Progenitor cell of endocrine pancreas (in vitro differentiated cells): ENCODE results near the gene PIK3CA. TPM values are rescaled to one million over a fixed set of nuclear protein-coding genes. Genes with fewer than 3 reads are reported as not detected.

ENCODE experiments used
- DNase-seq: peaks from one replicate; pipeline ENCODE4 v3.0.0; 2021; ENCODE audit warnings: low spot score; ENCODE audit not compliant: unreplicated experiment
- H3K27ac Mint-ChIP-seq: 2 replicates; pipeline ENCODE4 v1.8.0; 2021; ENCODE audit warnings: mild to moderate bottlenecking, moderate library complexity, mixed read lengths
- H3K27me3 Mint-ChIP-seq: 2 replicates; pipeline ENCODE4 v1.8.0; 2021; ENCODE audit warnings: mixed read lengths
- H3K36me3 Mint-ChIP-seq: 2 replicates; pipeline ENCODE4 v1.8.0; 2022; ENCODE audit warnings: mixed read lengths; ENCODE audit not compliant: insufficient read depth
- H3K4me1 Mint-ChIP-seq: 2 replicates; pipeline ENCODE4 v1.8.0; 2021; ENCODE audit warnings: low read depth, mixed read lengths
- H3K4me3 Mint-ChIP-seq: 2 replicates; pipeline ENCODE4 v1.8.0; 2021; ENCODE audit warnings: low read depth, mild to moderate bottlenecking, moderate library complexity, mixed read lengths
- H3K9me3 Mint-ChIP-seq: 2 replicates; pipeline ENCODE4 v1.8.0; 2021; ENCODE audit warnings: low read depth, mixed read lengths
- total RNA-seq: library from RNA; stranded (reverse); gene quantifications from 2 replicates; pipeline ENCODE4 v1.2.1, GENCODE V29; 2021
- TF ChIP-seq, protein P1 (sequence below): fragments of 200-600 bp; sonication (generic); IDR thresholded peaks from one replicate; pipeline ENCODE4 v1.5.0; 2021; ENCODE audit warnings: antibody characterized with exemption, mild to moderate bottlenecking; ENCODE audit not compliant: unreplicated experiment

The PIK3CA gene
- total RNA-seq, 1 donor from 2014 or later = 19.2 TPM

GRCh38 chr3:179168918-179169317 lies 20.8 kb downstream of the PIK3CA start:
- Mint-ChIP-seq H3K36me3 (peaks cover 15% of the 10 kb centered on the region), H3K9me3 (peaks cover 28% of the 10 kb centered on the region), H3K27ac (no peak overlapping the region), H3K4me3 (no peak overlapping the region), H3K4me1 (peaks cover 4% of the 10 kb centered on the region), H3K27me3 (no peaks in the 10 kb centered on the region)
- TF ChIP-seq, protein P1, sequence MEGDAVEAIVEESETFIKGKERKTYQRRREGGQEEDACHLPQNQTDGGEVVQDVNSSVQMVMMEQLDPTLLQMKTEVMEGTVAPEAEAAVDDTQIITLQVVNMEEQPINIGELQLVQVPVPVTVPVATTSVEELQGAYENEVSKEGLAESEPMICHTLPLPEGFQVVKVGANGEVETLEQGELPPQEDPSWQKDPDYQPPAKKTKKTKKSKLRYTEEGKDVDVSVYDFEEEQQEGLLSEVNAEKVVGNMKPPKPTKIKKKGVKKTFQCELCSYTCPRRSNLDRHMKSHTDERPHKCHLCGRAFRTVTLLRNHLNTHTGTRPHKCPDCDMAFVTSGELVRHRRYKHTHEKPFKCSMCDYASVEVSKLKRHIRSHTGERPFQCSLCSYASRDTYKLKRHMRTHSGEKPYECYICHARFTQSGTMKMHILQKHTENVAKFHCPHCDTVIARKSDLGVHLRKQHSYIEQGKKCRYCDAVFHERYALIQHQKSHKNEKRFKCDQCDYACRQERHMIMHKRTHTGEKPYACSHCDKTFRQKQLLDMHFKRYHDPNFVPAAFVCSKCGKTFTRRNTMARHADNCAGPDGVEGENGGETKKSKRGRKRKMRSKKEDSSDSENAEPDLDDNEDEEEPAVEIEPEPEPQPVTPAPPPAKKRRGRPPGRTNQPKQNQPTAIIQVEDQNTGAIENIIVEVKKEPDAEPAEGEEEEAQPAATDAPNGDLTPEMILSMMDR = no peak
- no peak for DNase-seq

DNA sequence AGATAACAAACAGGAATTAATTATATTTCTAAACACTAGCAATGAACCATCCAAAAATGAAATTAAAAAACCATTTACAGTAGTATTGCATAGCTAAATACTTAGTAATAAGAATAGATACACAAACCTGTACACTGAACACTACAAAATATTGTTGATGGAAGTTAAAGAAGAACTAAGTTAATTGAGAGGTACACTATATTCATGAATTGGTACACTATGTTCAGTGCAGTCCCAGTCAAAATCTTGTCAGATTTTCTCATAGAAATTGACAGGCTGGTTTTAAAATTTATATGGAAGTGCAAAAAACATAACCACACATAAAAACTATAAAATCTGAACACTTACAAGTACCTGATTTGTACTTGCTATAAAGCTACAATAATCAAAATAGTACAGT lies 24.4 kb downstream of the PIK3CA start:
- TF ChIP-seq, protein P1 = no peak
- no peak for DNase-seq
- Mint-ChIP-seq H3K36me3 (peaks cover 13% of the 10 kb centered on the region), H3K4me3 (no peak overlapping the region), H3K4me1 (peaks cover 1% of the 10 kb centered on the region), H3K27ac (no peak overlapping the region), H3K27me3 (no peaks in the 10 kb centered on the region), H3K9me3 (peaks cover 30% of the 10 kb centered on the region)

- H3K27me3 Mint-ChIP-seq = no peaks in the 10 kb centered on the region
- H3K36me3 Mint-ChIP-seq = peaks cover 13% of the 10 kb centered on the region
- peaks cover 21% of the 10 kb centered on the region for H3K9me3 Mint-ChIP-seq
- H3K4me1 Mint-ChIP-seq = peaks cover 1% of the 10 kb centered on the region
- TF ChIP-seq, protein P1 = no peak
- no peak for DNase-seq
- no peak overlapping the region for H3K27ac Mint-ChIP-seq
- H3K4me3 Mint-ChIP-seq = no peak overlapping the region
Observed at GRCh38 chr3:179174316-179174715, 26.2 kb downstream of the PIK3CA start.

DNA sequence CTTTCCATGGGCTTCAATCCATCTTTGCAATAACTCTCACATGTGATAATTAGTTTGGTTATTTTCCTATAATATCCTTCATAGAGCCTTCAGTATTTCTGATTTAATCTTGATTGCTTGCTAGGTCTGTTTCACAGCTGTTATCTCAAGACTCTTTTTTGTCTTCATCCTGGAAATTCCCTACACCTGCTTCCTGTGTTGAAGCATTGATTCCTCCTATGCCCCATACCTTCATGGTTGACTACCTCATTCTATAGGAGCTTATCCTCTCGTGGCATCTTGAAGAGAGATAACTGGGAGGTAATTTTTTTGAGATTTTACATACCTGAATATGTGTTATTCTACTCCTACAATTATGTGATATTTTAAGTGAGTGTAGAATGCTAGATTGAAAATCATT lies 26.7 kb downstream of the PIK3CA start:
- peaks cover 1% of the 10 kb centered on the region for H3K4me1 Mint-ChIP-seq
- no peak overlapping the region for H3K27ac Mint-ChIP-seq
- DNase-seq = no peak
- H3K4me3 Mint-ChIP-seq = no peak overlapping the region
- H3K9me3 Mint-ChIP-seq = peaks cover 21% of the 10 kb centered on the region
- H3K36me3 Mint-ChIP-seq = peaks cover 13% of the 10 kb centered on the region
- no peaks in the 10 kb centered on the region for H3K27me3 Mint-ChIP-seq
- TF ChIP-seq, protein P1 = no peak

GRCh38 chr3:179175358-179175757 lies 27.2 kb downstream of the PIK3CA start:
- TF ChIP-seq, protein P1 = no peak
- no peak for DNase-seq
- peaks cover 1% of the 10 kb centered on the region for H3K4me1 Mint-ChIP-seq
- H3K27me3 Mint-ChIP-seq = no peaks in the 10 kb centered on the region
- H3K36me3 Mint-ChIP-seq = peaks cover 11% of the 10 kb centered on the region
- H3K4me3 Mint-ChIP-seq = no peak overlapping the region
- H3K27ac Mint-ChIP-seq = peak overlapping the region; percentile 7
- H3K9me3 Mint-ChIP-seq = peaks cover 21% of the 10 kb centered on the region
